T-helper 2 cell (primary cell): ENCODE data around the gene APOBEC4.

ENCODE experiments used
- DNase-seq, 5 experiments: peaks; one replicate each; pipeline versions ENCODE4 v3.0.0 to v3.0.0-alpha.2; 2012 to 2022

Gene APOBEC4

DNA sequence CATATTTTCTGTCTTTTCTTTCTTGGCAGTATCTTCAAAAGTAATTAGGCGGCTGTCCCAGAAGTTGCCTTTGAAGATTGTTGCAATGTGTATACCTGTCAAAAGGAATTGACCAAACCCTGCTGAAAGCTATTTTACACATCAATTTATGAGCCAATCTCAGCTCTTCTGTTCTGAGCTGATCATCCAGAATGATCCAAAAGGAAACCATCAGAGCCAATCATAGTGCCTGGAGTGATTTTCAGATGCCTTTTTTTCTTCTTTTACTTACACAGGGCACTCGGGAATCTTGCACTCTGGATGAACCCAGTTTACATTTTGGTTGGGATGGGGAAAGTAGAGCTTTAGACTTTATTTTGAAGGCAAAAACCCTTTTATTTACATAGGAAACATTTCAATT, 21.8 kb upstream of the APOBEC4 start:
- no peak for DNase-seq

- DNase-seq: no peak
Observed at GRCh38 chr1:183674339-183674738, 21.2 kb upstream of the APOBEC4 start.

DNA sequence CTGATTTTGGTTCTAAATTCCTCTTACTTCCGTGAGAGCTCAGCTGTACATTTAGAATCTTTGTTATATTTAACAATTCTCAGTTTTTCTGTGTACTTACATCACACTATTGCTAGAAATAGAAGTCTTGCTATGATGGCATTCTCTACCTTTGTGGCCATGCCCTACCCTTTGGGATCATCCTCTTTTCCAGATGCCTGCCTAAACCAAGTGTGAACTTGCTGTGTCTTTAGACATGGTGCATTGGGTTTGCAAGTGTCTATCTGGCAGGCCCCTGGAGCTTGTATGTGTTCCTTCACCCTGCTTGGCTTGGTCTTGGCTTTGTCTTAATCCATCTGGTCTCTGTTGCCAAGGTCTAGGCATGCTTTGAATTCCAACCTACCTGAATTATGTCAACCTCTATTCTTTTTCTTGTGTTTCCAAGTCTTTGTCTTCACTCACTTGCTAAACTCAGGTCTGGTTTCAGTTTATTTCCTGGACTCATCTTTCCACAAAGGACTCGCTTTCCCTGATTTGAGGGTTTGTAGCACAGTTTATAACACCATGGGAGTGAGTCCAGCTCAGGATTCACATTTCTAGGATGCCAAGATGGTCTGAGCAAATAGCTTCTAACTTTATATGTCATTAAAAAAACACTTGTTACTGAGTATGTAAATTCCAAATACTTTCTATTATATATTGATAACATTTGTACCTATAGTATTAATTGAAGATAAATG, 20.6 kb upstream of the APOBEC4 start:
- no peak for DNase-seq

DNA sequence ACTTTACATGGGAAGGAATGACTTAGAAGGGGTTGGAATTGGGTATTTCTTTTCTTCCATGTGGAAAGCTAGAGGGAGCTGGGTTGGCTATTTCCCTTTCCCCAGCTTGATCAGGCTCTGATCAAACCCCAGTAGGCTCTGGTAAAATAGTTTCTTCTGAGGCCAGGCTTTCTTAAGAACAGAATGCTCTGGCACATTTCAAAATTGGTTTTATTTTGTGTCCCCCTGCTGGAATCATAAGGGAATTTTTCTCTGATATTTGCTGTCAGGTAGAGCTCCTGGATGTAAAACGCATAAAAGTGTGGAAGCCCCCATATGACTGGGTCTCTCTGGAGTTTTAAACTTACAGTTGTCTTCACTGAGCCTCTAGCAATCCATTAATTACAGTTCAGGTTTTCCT, 17.1 kb upstream of the APOBEC4 start:
- no peak for DNase-seq

GRCh38 chr1:183656355-183656754, 3.2 kb upstream of the APOBEC4 start:
- no peak for DNase-seq

GRCh38 chr1:183655562-183656075, 2.5 kb upstream of the APOBEC4 start:
- DNase-seq: peak; percentile 27 to 69 (median 53)

- DNase-seq: no peak
Observed at GRCh38 chr1:183654706-183655105, 1.6 kb upstream of the APOBEC4 start.

DNA sequence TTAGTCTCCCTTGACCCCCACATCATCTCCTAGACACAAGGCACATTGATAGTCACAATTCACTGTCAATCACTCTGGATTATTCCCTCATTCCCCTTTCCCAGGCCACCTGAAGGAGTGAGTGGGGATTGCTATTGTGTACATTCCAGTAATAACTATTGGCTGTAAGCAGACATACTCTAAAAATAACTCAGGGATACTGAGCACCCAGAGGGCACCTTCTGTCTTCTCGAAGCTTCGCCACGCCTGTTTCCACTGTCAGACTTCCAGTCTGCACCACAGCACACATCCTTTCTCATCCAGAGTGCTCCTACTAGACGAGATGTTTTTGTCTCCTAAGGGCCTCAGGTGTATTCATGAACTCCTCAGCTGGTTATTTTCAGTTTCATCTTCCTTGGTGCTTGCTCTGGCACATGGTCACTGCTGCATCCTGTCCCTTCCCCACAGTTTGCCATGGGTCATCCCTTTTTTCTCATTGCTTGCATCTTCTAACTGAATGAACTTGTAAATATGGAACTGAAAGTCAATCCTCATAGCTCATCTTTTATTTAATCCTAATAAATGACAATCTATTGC, 848 bp upstream of the APOBEC4 start:
- no peak for DNase-seq

DNA sequence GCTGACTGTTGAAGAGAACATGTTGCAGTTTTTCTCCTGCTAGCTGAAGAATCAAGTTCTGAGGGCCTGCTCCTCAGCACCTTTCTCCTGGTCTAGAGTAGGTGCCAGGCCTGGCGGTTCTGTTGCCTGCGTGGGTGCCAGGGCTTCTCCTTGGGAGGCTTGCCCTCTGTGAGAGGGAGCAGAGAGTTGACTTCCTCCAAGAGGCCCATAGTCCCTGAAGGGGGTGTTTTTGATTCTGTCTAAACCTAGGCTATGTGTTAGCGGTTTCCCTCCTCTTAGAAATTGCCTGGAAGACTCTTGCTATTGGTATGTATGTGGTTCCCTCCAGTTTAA, 312 bp upstream of the APOBEC4 start:
- no peak for DNase-seq

- DNase-seq: peak in 1 of 5 experiments; percentile 86
Observed at GRCh38 chr1:183652107-183652506, 1.0 kb downstream of the APOBEC4 start.

GRCh38 chr1:183651612-183652011, 1.5 kb downstream of the APOBEC4 start:
- DNase-seq: no peak

- DNase-seq: no peak
Observed at GRCh38 chr1:183648042-183648441, 5.1 kb downstream of the APOBEC4 start.

- DNase-seq: no peak
Observed at GRCh38 chr1:183646776-183647175, 6.3 kb downstream of the APOBEC4 start.

DNA sequence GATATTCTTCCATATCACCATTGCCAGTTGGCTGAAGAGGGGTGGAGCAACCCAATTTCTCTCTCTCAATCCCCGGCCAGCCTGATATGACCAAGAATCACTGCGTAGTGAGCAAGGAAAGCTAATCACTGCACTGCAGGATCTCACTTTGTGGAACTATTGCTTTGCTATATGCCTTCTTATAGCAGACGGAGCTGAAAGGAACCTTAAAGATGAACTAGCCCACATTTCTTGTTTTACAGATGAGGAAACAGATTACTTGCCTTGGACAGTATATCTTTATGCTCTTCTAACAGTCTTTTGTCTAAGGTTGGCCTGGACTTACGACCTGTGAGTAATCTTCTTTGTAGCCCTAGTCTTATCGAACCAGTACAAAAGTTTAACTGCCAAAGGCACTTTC, 7.6 kb downstream of the APOBEC4 start:
- no peak for DNase-seq

GRCh38 chr1:183642166-183642565, 10.9 kb downstream of the APOBEC4 start:
- no peak for DNase-seq

GRCh38 chr1:183640193-183640592, 12.9 kb downstream of the APOBEC4 start:
- DNase-seq: no peak

DNA sequence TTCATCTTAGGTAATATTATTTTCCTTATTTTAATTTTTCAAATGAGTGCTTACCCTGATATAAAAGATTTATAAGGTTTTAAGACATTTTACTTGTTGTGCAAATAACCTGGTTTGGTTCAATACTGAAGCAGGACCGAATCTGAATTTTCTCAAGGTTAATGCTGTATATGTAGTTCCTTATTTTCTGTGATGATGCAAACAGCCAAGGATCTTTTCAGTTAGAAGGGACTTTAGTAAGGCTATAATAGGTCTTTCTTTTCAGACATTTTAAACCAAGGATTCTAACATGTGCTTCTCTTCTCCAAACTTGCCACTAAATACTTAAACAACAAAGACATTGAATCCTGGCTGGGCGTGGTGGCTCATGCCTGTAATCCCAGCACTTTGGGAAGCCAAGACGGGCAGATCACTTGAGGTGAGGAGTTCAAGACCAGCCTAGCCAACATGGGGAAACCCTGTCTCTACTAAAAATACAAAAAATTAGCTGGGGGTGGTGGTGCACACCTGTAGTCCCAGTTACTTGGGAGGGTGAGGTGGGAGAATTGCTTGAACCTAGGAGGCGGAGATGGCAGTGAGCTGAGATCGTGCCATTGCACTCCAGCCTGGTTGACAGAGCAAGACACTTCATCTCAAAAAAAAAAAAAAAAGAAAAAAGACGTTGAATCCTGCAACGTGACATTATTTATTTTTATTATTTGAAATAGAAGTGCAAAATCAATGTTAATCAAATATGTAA, 14.3 kb downstream of the APOBEC4 start:
- DNase-seq: no peak

DNA sequence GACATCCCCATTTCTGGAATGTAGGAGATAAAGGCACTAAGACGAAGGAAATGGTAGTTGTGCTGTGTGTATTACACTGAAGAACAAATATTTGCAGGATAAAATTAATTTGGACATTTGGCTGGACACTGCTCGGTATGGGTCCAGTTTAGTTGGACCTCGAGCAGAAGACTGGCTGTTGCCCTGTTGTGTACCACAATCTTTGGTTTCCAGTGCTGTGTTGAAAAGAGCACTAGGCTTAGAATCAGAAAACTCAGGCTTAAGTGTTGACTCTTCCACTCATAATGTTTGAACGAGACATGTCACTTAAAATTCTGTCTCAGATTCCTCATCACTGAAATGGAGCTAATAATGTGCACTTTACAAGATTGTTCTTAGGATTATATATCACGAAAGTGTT, 16.3 kb downstream of the APOBEC4 start:
- DNase-seq: no peak

DNA sequence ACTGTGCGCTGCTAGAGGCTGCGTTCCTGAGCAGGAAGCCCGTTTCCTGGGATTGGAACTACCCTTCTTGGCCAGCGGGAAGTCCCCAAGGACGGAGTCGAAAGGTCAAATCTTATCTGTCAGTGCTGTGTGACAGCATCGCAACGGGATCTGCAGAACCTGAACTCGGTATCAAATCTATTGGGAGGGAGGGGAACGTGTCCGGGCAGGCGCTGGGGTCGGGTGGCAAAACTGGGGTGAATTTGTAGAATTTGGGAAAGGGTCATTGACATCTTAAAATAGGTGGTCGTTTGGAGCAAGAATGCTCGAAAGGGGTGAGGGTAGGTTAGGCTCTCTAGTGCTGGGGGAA, 16.8 kb downstream of the APOBEC4 start:
- DNase-seq: no peak

DNA sequence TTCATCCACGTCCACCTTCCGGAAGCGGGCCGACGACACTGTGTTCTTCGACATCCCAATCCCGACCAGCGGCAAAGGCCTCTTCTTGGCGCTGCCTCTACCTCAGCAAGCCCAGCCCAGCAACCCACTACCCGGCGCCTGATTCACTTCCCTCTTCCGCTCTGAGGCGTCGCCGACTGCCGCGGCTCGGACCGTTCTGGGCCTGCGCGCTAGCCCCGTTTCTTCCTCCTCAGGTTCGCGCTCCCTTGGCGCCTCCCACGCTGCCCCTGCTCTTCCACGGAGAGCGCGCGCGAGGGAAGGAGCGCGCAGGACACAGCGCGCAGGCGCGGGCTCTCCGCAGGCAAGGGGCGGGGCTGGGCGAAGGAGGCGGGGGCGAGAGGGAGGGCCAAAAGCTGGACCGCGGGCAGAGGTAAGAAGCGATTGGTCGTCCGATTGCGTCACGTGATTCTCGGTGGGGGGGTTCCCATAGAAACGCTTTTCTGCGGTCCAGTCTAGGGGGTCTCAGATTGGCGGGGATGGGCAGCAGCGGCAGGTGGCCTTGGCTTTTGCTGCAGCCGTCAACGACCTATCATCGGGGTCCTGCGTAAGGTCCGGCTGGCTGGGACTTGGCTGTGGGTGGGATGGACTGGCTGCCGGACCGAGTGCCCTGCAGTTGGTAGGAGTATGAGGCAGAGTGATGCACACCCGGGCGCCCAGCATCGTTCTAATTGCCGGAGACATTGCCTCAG, 17.3 kb downstream of the APOBEC4 start, which contains the start of gene ARPC5:
ARPC5 (minus strand) TSS at position 178 of the 728 bp plus-strand sequence; CDS start at position 54, 124 bp downstream.
- DNase-seq: peak; percentile 89 to 98 (median 93)

- DNase-seq: no peak
Observed at GRCh38 chr1:183635099-183635605, 18.0 kb downstream of the APOBEC4 start.

- DNase-seq: peak in 1 of 5 experiments; percentile 27
Observed at GRCh38 chr1:183634429-183635065, 18.6 kb downstream of the APOBEC4 start.
